Progenitor cell of endocrine pancreas (in vitro differentiated cells): ENCODE data around the gene NUDT8. TPM values are rescaled to one million over a fixed set of nuclear protein-coding genes. Genes with fewer than 3 reads are reported as not detected.
"Not testable (repeated sequence)": the region's sequence is repeated elsewhere in the genome, so short reads cannot be mapped to it uniquely, and the experiment has no call there.

ENCODE experiments used
- DNase-seq: peaks from one replicate; pipeline ENCODE4 v3.0.0; 2021; ENCODE audit warnings: low spot score; ENCODE audit not compliant: unreplicated experiment
- H3K27ac Mint-ChIP-seq: 2 replicates; pipeline ENCODE4 v1.8.0; 2021; ENCODE audit warnings: mild to moderate bottlenecking, moderate library complexity, mixed read lengths
- H3K27me3 Mint-ChIP-seq: 2 replicates; pipeline ENCODE4 v1.8.0; 2021; ENCODE audit warnings: mixed read lengths
- H3K36me3 Mint-ChIP-seq: 2 replicates; pipeline ENCODE4 v1.8.0; 2022; ENCODE audit warnings: mixed read lengths; ENCODE audit not compliant: insufficient read depth
- H3K4me1 Mint-ChIP-seq: 2 replicates; pipeline ENCODE4 v1.8.0; 2021; ENCODE audit warnings: low read depth, mixed read lengths
- H3K4me3 Mint-ChIP-seq: 2 replicates; pipeline ENCODE4 v1.8.0; 2021; ENCODE audit warnings: low read depth, mild to moderate bottlenecking, moderate library complexity, mixed read lengths
- H3K9me3 Mint-ChIP-seq: 2 replicates; pipeline ENCODE4 v1.8.0; 2021; ENCODE audit warnings: low read depth, mixed read lengths
- total RNA-seq: library from RNA; stranded (reverse); gene quantifications from 2 replicates; pipeline ENCODE4 v1.2.1, GENCODE V29; 2021
- TF ChIP-seq, protein P1 (sequence below): fragments of 200-600 bp; sonication (generic); IDR thresholded peaks from one replicate; pipeline ENCODE4 v1.5.0; 2021; ENCODE audit warnings: antibody characterized with exemption, mild to moderate bottlenecking; ENCODE audit not compliant: unreplicated experiment

The NUDT8 gene
- total RNA-seq, 1 donor from 2014 or later: 5.1 TPM

DNA sequence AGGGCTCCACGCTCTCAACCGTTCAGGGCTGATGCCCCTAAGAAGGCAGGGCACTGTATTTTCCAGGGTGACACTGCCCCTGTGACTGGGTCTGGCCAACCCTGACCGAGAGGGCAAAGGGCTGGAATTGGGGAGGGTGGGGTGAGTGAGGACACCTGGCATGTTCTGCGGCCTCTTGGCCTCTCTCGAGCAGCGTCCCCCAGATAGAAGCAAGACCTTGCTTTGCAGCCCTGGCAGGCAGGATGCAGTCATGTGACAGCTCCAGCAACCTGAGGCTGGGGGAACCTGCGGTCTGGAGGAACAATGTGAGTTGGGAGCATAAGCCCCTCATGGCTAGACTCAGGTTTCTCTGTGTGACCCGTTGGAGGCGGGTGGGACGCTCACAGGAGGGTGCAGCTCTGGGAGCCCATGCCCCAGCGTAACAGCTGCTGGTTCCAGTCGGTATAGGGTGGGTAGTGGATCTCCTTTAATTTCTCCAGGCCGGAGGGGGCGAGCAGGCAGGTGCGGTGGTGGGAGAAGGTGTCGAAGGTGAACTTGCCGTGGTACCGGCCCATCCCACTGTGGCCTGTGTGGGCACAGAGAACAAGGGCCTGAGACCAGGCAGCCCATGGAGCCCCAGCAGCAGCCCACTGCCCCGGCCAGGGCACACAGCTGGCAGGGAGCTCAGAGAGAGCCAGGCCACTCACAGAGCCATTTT is 33.2 kb upstream of the NUDT8 start:
- Mint-ChIP-seq H3K27ac (no peak overlapping the region), H3K36me3 (no peaks in the 10 kb centered on the region), H3K4me3 (no peak overlapping the region), H3K9me3 (no peaks in the 10 kb centered on the region), H3K27me3 (no peaks in the 10 kb centered on the region), H3K4me1 (no peaks in the 10 kb centered on the region)
- TF ChIP-seq, protein P1, sequence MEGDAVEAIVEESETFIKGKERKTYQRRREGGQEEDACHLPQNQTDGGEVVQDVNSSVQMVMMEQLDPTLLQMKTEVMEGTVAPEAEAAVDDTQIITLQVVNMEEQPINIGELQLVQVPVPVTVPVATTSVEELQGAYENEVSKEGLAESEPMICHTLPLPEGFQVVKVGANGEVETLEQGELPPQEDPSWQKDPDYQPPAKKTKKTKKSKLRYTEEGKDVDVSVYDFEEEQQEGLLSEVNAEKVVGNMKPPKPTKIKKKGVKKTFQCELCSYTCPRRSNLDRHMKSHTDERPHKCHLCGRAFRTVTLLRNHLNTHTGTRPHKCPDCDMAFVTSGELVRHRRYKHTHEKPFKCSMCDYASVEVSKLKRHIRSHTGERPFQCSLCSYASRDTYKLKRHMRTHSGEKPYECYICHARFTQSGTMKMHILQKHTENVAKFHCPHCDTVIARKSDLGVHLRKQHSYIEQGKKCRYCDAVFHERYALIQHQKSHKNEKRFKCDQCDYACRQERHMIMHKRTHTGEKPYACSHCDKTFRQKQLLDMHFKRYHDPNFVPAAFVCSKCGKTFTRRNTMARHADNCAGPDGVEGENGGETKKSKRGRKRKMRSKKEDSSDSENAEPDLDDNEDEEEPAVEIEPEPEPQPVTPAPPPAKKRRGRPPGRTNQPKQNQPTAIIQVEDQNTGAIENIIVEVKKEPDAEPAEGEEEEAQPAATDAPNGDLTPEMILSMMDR: no peak
- DNase-seq: no peak

DNA sequence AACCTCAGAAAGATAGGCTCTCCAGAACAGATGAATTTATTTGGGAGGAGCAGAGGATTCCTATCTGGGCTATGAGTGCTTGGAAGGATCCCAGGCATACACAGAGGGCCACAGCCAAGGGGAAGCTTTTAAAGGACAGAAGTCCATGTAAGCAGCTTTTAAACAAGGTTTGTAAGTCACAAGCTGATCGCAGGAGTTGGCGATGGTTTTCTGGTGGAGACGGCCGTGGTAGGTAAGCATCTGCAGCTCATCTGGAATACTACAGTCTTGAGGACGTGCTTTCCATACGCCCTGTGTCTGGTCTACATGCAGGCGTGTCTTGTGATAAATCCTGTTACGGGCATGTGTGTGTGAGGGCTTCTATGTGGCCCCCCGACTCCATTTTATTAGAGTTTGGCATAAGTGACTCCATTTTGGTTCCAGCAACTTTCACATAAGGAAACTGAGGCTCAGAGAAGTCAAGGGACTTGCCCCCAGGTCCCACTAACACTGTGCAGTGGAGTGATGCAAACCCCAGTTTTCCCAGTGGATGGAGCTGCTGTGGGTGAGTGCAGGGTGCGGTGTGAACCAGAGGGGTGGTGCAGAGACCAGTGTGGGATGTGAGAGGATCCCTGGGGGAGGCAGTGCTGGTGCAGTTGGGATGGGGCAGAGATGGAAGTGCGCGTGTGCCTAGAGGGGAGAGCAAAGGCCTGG is 32.6 kb upstream of the NUDT8 start:
- Mint-ChIP-seq H3K27me3 (no peaks in the 10 kb centered on the region), H3K27ac (no peak overlapping the region), H3K9me3 (no peaks in the 10 kb centered on the region), H3K4me3 (no peak overlapping the region), H3K36me3 (no peaks in the 10 kb centered on the region), H3K4me1 (no peaks in the 10 kb centered on the region)
- no peak for DNase-seq
- TF ChIP-seq, protein P1: no peak

DNA sequence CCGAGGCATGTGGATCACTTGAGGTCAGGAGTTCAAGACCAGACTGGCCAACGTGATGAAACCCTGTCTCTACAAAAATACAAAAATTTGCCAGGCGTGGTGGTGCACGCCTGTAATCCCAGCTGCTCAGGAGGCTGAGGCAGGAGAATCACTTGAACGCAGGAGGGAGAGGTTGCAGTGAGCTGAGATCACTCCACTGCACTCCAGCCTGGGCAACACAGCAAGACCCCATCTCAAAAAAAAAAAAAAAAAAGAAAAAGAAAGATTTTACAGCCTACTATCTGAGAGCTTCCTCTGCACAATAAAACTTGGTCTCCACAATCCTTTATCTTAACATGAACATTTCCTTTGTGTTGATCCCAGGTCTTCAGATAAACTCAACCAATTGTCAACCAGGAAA is 31.0 kb upstream of the NUDT8 start:
- not testable (repeated sequence) for H3K9me3 Mint-ChIP-seq, H3K4me1 Mint-ChIP-seq

DNA sequence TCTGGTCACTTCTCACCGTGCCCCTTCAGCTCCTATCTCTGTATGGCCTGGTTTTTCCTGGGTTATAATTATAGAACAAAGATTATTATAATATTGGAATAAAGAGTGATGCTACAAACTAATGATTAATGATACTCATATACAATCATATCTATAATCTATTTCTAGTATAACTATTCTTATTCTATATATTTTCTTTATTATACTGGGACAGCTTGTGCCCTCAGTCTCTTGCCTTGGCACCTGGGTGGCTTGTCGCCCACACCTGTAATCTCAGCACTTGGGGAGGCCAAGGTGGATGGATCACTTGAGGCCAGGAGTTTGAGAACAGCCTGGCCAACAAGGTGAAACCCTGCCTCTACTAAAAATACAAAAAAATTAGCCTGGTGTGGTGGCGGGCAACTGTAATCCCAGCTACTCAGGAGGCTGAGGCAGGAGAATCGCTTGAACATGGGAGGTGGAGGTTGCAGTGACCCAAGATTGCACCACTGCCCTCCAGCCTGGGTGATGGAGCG is 30.0 kb upstream of the NUDT8 start:
- not testable (repeated sequence) for H3K27ac Mint-ChIP-seq, H3K4me1 Mint-ChIP-seq, H3K4me3 Mint-ChIP-seq, H3K36me3 Mint-ChIP-seq, DNase-seq, H3K9me3 Mint-ChIP-seq, H3K27me3 Mint-ChIP-seq

More for the DNA sequence above, 31.0 kb upstream of the NUDT8 start:
- not testable (repeated sequence) for H3K4me3 Mint-ChIP-seq, H3K27ac Mint-ChIP-seq, H3K36me3 Mint-ChIP-seq, H3K27me3 Mint-ChIP-seq, DNase-seq

DNA sequence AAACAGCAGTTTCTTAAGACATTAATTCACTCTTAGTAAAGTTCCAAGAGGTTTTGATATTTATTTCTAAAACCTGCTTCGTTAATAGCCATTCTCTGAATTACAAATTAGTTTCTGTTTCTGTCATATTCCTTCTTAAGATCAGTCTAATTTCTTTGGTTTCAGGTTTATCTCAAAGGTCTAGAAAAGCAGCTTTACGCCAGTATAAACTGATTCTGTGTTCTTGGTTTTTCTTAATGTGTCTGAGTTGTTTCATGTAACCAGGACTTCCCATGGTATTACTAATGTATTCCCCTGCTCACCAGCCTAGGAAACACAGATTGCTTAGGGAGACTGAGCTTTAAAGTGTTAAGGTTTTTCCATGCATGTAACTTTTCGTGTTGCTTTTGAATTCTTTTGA is 27.6 kb upstream of the NUDT8 start:
- H3K9me3 Mint-ChIP-seq: peaks cover 7% of the 10 kb centered on the region
- no peaks in the 10 kb centered on the region for H3K27me3 Mint-ChIP-seq
- H3K4me3 Mint-ChIP-seq: no peak overlapping the region
- no peak overlapping the region for H3K27ac Mint-ChIP-seq
- TF ChIP-seq, protein P1: no peak
- DNase-seq: no peak
- peaks cover 2% of the 10 kb centered on the region for H3K36me3 Mint-ChIP-seq
- peaks cover 6% of the 10 kb centered on the region for H3K4me1 Mint-ChIP-seq

DNA sequence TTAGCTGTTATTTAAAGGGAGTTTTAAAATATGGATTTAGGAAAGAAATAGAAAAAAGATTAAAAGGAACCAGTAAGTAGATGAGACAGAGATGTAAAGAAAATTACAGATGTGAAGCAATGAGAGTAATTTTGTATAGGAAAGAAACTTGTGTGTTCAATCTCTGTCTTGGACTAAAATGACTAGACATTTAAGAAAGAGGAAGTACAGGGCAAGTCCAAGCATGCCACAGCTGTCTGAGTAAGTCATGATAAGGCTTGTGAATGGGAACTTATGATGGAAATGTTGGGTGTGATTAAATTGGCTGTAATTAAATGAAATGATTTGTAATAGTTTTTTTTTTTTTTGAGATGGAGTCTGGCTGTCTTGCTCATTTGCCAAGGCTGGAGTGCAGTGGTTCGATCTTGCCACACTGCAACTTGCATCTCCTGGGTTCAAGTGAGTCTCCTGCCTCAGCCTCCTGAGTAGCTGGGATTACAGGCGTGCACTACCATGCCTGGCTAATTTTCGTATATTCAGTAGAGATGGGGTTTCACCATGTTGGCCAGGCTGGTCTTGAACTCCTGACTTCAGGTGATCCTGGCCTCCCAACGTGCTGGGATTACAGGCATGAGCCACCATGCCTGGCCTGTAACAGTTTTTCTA is 26.7 kb upstream of the NUDT8 start:
- Mint-ChIP-seq H3K4me3 (no peak overlapping the region), H3K27ac (no peak overlapping the region), H3K36me3 (peaks cover 2% of the 10 kb centered on the region), H3K4me1 (peaks cover 8% of the 10 kb centered on the region), H3K9me3 (peaks cover 7% of the 10 kb centered on the region), H3K27me3 (no peaks in the 10 kb centered on the region)
- TF ChIP-seq, protein P1: no peak
- DNase-seq: no peak
